Measurements from ENCODE around the gene CLEC2A. TPM values are rescaled to one million over a fixed set of nuclear protein-coding genes. Genes with fewer than 3 reads are reported as not detected.

CLEC2A gene
- total and polyA plus RNA-seq, 2 donors (not counting 3 experiments of a cell fraction or from before 2014, with no cell fraction given), result not detected

DNA sequence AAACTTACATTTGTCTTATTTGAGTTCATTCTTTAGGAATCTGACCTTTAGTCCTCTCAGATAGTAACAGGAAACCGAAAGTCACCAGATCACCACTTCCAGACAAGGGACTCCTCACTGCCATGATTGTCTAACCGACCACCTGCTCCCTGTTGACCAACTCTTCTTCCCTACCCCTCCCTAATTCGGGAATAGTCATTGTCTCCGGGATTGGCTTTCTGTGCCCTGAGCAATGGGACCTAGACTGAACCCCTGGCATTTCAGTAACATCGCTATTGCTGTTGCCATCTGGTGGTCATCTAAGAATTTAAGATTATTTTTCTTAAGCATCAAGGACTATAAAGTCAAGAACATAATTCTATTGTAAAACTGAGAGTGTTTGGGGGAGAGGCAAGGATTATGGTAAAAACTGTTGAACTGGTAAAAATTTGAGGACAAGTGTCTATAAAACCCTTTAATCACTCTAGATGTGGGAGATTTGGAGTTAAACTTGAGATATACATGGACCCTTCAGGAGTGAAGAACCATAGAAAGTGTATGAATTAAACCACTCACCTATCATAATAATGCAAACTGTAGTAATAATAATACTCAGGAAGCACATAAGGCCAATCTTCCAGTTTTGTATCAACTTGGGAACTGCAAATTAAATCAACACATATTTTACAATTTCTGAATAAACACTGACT, 6.3 kb downstream of the CLEC2A start:
- Histone ChIP-seq H3K4me1 (ENCODE audit: control insufficient read depth, extremely low read depth, insufficient read depth, low read length) (no peaks in the 10 kb centered on the region), H3K79me2 (ENCODE audit: control insufficient read depth, insufficient read depth, low read length) (no peaks in the 10 kb centered on the region), H3K36me3 (ENCODE audit: control insufficient read depth in 2 of 2, extremely low read depth in 1 of 2, insufficient read depth in 2 of 2, low read length in 2 of 2) (no peaks in the 10 kb centered on the region), H3K27ac (ENCODE audit: insufficient read depth, low read depth, low read length) (no peak overlapping the region), H3K9ac (replicated peaks; ENCODE audit: extremely low read depth, insufficient read depth, low read length) (no peak overlapping the region), H3K4me3 (replicated peaks in 1 of 3; ENCODE audit: insufficient read depth in 1 of 3, low read depth in 1 of 3, low read length in 3 of 3) (no peak overlapping the region), H4K20me1 (replicated peaks; ENCODE audit: control insufficient read depth, extremely low read depth, insufficient read depth, low read length) (no peaks in the 10 kb centered on the region), H2AFZ (ENCODE audit: low read depth, low read length) (peak overlapping the region; percentile 53), H3K4me2 (ENCODE audit: insufficient read depth, low read length) (no peak overlapping the region), H3K9me1 (replicated peaks; ENCODE audit: control insufficient read depth, extremely low read depth, insufficient read depth, low read length) (no peaks in the 10 kb centered on the region), H3K27me3 (ENCODE audit: control insufficient read depth in 2 of 2, insufficient read depth in 2 of 2, low read length in 2 of 2) (peaks cover 0 to 2% of the 10 kb centered on the region in 2 experiments), H3K9me3 (replicated peaks; ENCODE audit: control insufficient read depth, insufficient read depth, low read length) (no peaks in the 10 kb centered on the region)
- CTCF ChIA-PET, result interaction anchor here (0.6 to 4.9 kb wide), 20 partner anchors 9 to 228 kb away, joined by 3 to 75 read pairs (median 5); partner anchors contain the start of gene CLEC1B
- no TSS peak for BruUV-seq (replicated peaks)
- intact Hi-C loops (cut with micrococcal nuclease), result loop anchor here (1.0 to 5.0 kb wide), 4 partner anchors 59 to 294 kb away; partner anchors contain the start of gene CLEC2B
- POLR2A ChIA-PET, result no interaction called here
- dilution Hi-C loops (cut with MboI; ENCODE audit: extremely low pct_ligation_motif_present, low sequenced_read_pairs), result no loop called here
- TF ChIP-seq, protein P1, sequence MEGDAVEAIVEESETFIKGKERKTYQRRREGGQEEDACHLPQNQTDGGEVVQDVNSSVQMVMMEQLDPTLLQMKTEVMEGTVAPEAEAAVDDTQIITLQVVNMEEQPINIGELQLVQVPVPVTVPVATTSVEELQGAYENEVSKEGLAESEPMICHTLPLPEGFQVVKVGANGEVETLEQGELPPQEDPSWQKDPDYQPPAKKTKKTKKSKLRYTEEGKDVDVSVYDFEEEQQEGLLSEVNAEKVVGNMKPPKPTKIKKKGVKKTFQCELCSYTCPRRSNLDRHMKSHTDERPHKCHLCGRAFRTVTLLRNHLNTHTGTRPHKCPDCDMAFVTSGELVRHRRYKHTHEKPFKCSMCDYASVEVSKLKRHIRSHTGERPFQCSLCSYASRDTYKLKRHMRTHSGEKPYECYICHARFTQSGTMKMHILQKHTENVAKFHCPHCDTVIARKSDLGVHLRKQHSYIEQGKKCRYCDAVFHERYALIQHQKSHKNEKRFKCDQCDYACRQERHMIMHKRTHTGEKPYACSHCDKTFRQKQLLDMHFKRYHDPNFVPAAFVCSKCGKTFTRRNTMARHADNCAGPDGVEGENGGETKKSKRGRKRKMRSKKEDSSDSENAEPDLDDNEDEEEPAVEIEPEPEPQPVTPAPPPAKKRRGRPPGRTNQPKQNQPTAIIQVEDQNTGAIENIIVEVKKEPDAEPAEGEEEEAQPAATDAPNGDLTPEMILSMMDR (IDR thresholded peaks at IDR 0.05; ENCODE audit: extremely low read depth in 1 of 2, insufficient read depth in 1 of 2, low read depth in 1 of 2, low read length in 2 of 2), result peak; percentile 31 to 39
- no peak for TF ChIP-seq FOS (IDR thresholded peaks at IDR 0.05; ENCODE audit: borderline replicate concordance, insufficient read depth, low read length)
- TF ChIP-seq, protein P2, sequence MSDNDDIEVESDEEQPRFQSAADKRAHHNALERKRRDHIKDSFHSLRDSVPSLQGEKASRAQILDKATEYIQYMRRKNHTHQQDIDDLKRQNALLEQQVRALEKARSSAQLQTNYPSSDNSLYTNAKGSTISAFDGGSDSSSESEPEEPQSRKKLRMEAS (IDR thresholded peaks at IDR 0.05; ENCODE audit: insufficient read depth, insufficient read length), result no peak
- DNase-seq (ENCODE audit: low read depth, low spot score) (peak; percentile 60), FAIRE-seq (peak; percentile 38)

DNA sequence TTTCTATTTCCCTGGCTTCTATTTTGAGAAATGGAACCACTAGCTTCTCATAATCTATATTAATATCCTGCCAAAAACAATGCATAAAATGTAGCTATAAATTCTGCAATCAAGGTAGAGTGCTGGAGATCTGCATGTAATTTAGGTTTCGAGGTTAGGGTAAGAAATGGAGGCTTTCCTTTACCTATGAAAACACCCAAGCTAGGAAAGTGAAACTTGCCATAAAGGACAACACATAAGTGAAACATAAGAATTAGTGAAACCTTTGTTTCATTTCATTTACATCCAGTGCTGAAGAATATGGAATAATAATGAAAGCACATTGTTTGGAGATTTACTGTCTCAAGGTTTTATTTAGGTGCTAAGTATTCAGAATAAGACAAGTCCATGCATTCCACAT, 9.7 kb downstream of the CLEC2A start:
- DNase-seq (ENCODE audit: low read depth, low spot score) (no peak), FAIRE-seq (no peak)
- Histone ChIP-seq H3K79me2 (ENCODE audit: control insufficient read depth, insufficient read depth, low read length) (no peaks in the 10 kb centered on the region), H3K4me2 (ENCODE audit: insufficient read depth, low read length) (no peak overlapping the region), H3K9me1 (replicated peaks; ENCODE audit: control insufficient read depth, extremely low read depth, insufficient read depth, low read length) (no peaks in the 10 kb centered on the region), H3K9ac (replicated peaks; ENCODE audit: extremely low read depth, insufficient read depth, low read length) (no peak overlapping the region), H3K27me3 (ENCODE audit: control insufficient read depth in 2 of 2, insufficient read depth in 2 of 2, low read length in 2 of 2) (peaks cover 2 to 9% of the 10 kb centered on the region in 2 experiments), H3K9me3 (replicated peaks; ENCODE audit: control insufficient read depth, insufficient read depth, low read length) (no peaks in the 10 kb centered on the region), H3K4me1 (ENCODE audit: control insufficient read depth, extremely low read depth, insufficient read depth, low read length) (no peaks in the 10 kb centered on the region), H3K27ac (ENCODE audit: insufficient read depth, low read depth, low read length) (no peak overlapping the region), H2AFZ (ENCODE audit: low read depth, low read length) (no peak overlapping the region), H4K20me1 (replicated peaks; ENCODE audit: control insufficient read depth, extremely low read depth, insufficient read depth, low read length) (no peaks in the 10 kb centered on the region), H3K4me3 (replicated peaks in 1 of 3; ENCODE audit: insufficient read depth in 1 of 3, low read depth in 1 of 3, low read length in 3 of 3) (no peak overlapping the region), H3K36me3 (ENCODE audit: control insufficient read depth in 2 of 2, extremely low read depth in 1 of 2, insufficient read depth in 2 of 2, low read length in 2 of 2) (no peaks in the 10 kb centered on the region)
- TF ChIP-seq, protein P1 (IDR thresholded peaks at IDR 0.05; ENCODE audit: extremely low read depth in 1 of 2, insufficient read depth in 1 of 2, low read depth in 1 of 2, low read length in 2 of 2), result no peak
- no peak for TF ChIP-seq FOS (IDR thresholded peaks at IDR 0.05; ENCODE audit: borderline replicate concordance, insufficient read depth, low read length)
- TF ChIP-seq GATA2 (IDR thresholded peaks at IDR 0.05; ENCODE audit: insufficient read depth, insufficient read length, low read depth, low read length), result no peak
- TF ChIP-seq JUN (IDR thresholded peaks at IDR 0.05; ENCODE audit: borderline replicate concordance, insufficient read depth, insufficient read length, low read depth), result no peak
- TF ChIP-seq POLR2AphosphoS5 (IDR thresholded peaks at IDR 0.05; ENCODE audit: insufficient read depth, low read depth, low read length), result no peak
- ChIA-PET POLR2A (no interaction called here), CTCF (interaction anchor here (0.9 to 3.7 kb wide), 5 partner anchors 27 to 171 kb away, joined by 3 to 21 read pairs (median 4); no protein-coding TSS in a partner anchor)
- intact Hi-C loops (cut with micrococcal nuclease) (no loop called here), dilution Hi-C loops (cut with MboI; ENCODE audit: extremely low pct_ligation_motif_present, low sequenced_read_pairs) (no loop called here)
- no TSS peak for BruUV-seq (replicated peaks)
